Kidney epithelial cell (primary cell): Measurements from ENCODE around the gene TMED4. TPM values are rescaled to one million over a fixed set of nuclear protein-coding genes. Genes with fewer than 3 reads are reported as not detected.

Source experiments
- DNase-seq: peaks from one replicate; pipeline ENCODE4 v3.0.0-alpha.2; 2010; ENCODE audit warnings: low read depth
- H3K27me3 ChIP-seq: 2 replicates; pipeline ENCODE4 v1.6.0; 2011; ENCODE audit warnings: low read length; ENCODE audit not compliant: control insufficient read depth, insufficient read depth
- H3K36me3 ChIP-seq: 2 replicates; pipeline ENCODE4 v1.5.1; 2011; ENCODE audit warnings: low read length; ENCODE audit not compliant: control insufficient read depth, insufficient read depth
- H3K4me3 ChIP-seq: 2 replicates; pipeline ENCODE4 v1.5.1; 2011; ENCODE audit warnings: low read depth, mild to moderate bottlenecking, control low read depth, low read length
- CTCF ChIP-seq: IDR thresholded peaks from 2 replicates; pipeline ENCODE4 v1.5.1; 2011; ENCODE audit warnings: mild to moderate bottlenecking, moderate library complexity, low read length, control low read depth, inconsistent platforms; ENCODE audit not compliant: insufficient read depth, poor library complexity, severe bottlenecking
- total RNA-seq: library from RNA; depleted of rRNA; stranded (reverse); fragments of >200 nt; gene quantifications from 2 replicates; pipeline ENCODE4 v1.2.3, GENCODE V29; 2015

The TMED4 gene
- total RNA-seq, 1 donor from 2014 or later = 159 TPM

DNA sequence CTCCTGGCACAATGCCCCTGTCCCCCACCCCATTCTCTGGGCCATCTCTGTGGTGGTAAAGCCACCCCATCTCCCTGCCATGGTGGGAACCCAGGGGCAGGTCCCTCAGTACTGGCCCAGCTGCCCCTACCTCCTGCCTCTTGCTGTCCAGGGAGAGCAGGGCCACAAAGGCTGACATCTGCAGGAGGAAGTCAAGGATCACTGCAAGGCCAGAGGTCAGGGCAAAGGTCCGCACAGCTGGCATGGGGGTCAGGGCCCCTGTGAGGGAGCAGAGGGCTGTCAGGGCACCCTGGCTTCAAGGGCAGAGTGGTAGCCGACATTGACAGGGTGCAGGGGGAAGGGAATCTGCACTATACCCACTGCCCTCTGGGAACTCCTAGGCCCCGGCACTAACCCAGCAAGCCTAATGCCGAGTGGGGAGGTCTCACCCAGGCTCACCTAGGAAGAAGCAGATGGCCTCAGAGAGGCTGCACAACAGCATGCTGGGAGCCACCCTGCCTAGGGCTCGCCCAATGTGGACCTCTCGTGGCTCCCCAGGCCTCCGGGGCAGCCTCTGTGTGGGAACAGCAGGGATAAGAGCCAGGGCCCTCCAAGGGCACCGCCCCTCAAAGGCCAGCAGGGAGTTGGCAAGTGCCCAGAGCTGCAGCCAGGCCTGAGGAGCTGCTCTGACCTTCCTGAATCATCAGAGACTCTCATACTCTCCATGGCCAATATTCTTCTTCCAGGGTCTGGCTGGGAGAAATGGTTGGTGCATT, 48.6 kb downstream of the TMED4 start:
- no peak for DNase-seq
- Histone ChIP-seq H3K27me3 (no peaks in the 10 kb centered on the region), H3K4me3 (no peak overlapping the region), H3K36me3 (no peaks in the 10 kb centered on the region)
- TF ChIP-seq CTCF = no peak

DNA sequence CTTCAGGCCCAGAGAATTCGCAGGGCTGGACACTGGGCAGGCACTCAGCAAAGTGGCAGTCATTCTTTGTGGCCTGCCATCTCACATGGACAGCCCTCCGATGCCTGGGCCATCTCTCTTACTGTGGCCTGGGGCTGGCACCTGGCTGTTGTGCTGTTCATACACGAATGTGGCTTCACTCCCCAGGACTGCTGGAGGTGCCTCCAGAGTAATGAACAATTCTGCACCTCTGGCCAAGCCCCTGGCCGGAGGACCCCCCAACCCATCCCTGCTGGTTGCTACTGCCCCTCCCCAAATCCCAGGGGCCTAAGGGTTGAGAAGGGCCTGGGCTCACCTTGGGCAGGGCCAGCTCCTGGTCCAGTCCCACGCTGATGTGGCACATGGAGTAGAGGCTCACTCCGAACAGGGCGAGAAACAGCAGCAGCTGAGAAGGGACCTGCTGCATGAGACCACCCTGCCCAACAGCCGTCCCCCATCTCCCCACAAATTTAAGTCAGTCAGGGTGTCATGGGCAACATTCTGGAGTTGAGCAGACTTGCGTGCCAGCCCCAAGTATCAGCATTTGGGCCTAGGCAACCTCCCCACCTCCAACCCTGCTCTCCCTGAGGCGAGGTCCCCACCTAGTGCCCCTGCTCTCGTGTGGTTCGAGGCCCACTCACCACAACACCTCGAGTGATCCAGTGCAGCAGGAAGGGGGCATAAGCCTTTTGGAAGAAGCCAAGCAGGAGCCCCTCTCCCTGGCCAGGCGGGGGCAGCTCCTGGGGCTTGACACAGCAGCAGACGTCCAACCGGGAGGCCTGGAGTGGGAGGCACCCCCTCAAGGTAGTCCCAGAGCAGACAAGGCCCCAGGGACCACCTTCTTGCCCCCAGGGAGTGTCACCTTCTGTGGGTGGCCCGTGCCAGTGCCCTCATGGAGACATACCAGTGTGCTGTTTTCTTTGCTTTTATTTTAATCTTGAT, 50.3 kb downstream of the TMED4 start:
- Histone ChIP-seq H3K4me3 (no peak overlapping the region), H3K27me3 (no peaks in the 10 kb centered on the region), H3K36me3 (no peaks in the 10 kb centered on the region)
- no peak for TF ChIP-seq CTCF
- no peak for DNase-seq

DNA sequence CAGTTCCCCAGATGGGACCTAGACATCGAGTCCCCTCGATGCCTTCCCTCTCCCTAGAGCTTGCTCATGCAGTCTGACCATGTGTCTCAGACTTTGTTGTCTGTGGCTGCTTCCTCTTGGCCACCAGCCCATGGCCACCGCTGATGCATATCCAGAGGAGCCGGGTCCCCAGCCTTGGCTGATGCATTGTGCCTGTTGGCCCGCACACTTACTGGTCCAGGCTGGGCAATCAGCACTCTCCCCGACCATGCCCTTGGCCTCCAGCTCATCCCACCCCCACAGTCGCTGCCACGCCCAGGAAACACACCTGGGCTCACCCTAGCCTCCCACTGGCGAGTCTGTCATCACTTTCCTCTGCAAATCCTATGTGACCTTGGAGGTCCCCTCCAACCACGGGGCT, 51.0 kb downstream of the TMED4 start:
- DNase-seq = no peak
- Histone ChIP-seq H3K4me3 (no peak overlapping the region), H3K27me3 (no peaks in the 10 kb centered on the region), H3K36me3 (no peaks in the 10 kb centered on the region)
- no peak for TF ChIP-seq CTCF

Other genes starting within 250 kb of the TMED4 start
- gene NUDCD3, start 91.6 kb downstream of the TMED4 start, total RNA-seq = 71.7 and 81.7 TPM in 2 replicates
- 0.96 and 1.5 TPM in 2 replicates for gene NPC1L1, start 40.9 kb downstream of the TMED4 start, total RNA-seq
- 67.9 and 96.8 TPM in 2 replicates for gene DDX56, start 8.3 kb downstream of the TMED4 start, total RNA-seq
- gene OGDH, start 24.4 kb upstream of the TMED4 start, total RNA-seq = 61.2 and 65.2 TPM in 2 replicates
- gene ZMIZ2, start 166.6 kb upstream of the TMED4 start, total RNA-seq = 53.0 and 67.3 TPM in 2 replicates
- 2,465 and 2,696 TPM in 2 replicates for gene PPIA, start 214.4 kb upstream of the TMED4 start, total RNA-seq